HEK293T (cell line): ENCODE results near the gene PPIE.
"Not testable (repeated sequence)": the region's sequence is repeated elsewhere in the genome, so short reads cannot be mapped to it uniquely, and the experiment has no call there.

Source experiments
- CTCF ChIA-PET: fragments of 350-600 bp; formaldehyde crosslinking; extraction: SDS; loops from one replicate; lab custom pipeline; 2021; ENCODE audit warnings: antibody characterized with exemption, inconsistent platforms; lab: Yijun Ruan, JAX
- POLR2A ChIA-PET: fragments of 350-600 bp; formaldehyde crosslinking; extraction: SDS; loops from one replicate; lab custom pipeline; 2020; ENCODE audit warnings: antibody characterized with exemption, inconsistent platforms; lab: Yijun Ruan, JAX
- DNase-seq: peaks from one replicate; pipeline ENCODE4 v3.0.0; 2012; ENCODE audit warnings: mixed read lengths; ENCODE audit errors: extremely low spot score
- ARNT ChIP-seq: fragments of 450-650 bp; IDR thresholded peaks from 2 replicates; pipeline ENCODE4 v1.6.1; 2017; ENCODE audit warnings: mild to moderate bottlenecking
- BHLHE40 ChIP-seq: fragments of 450-650 bp; IDR thresholded peaks from 2 replicates; pipeline ENCODE4 v1.6.1; 2016; ENCODE audit warnings: mild to moderate bottlenecking, moderate library complexity, borderline replicate concordance
- CTBP1 ChIP-seq: fragments of 450-650 bp; IDR thresholded peaks from 2 replicates; pipeline ENCODE4 v1.6.1; 2016; ENCODE audit warnings: borderline replicate concordance
- ELF4 ChIP-seq: fragments of 450-650 bp; IDR thresholded peaks from 2 replicates; pipeline ENCODE4 v1.6.1; 2017; ENCODE audit warnings: antibody characterized with exemption
- FOXA1 ChIP-seq: fragments of 450-650 bp; IDR thresholded peaks from 2 replicates; pipeline ENCODE4 v1.6.1; 2016; ENCODE audit warnings: mild to moderate bottlenecking
- FOXK2 ChIP-seq: fragments of 450-650 bp; IDR thresholded peaks from 2 replicates; pipeline ENCODE4 v1.6.1; 2016; ENCODE audit warnings: mild to moderate bottlenecking
- FOXM1 ChIP-seq: fragments of 450-650 bp; IDR thresholded peaks from 2 replicates; pipeline ENCODE4 v1.6.1; 2017; ENCODE audit warnings: mild to moderate bottlenecking, borderline replicate concordance
- HDGF ChIP-seq: fragments of 450-650 bp; IDR thresholded peaks from 2 replicates; pipeline ENCODE4 v1.6.1; 2017; ENCODE audit warnings: antibody characterized with exemption, borderline replicate concordance
- L3MBTL2 ChIP-seq: fragments of 450-650 bp; conservative IDR thresholded peaks from 2 replicates; pipeline ENCODE4 v1.6.1; 2016; ENCODE audit warnings: mild to moderate bottlenecking
- LEF1 ChIP-seq: fragments of 450-650 bp; IDR thresholded peaks from 2 replicates; pipeline ENCODE4 v1.6.1; 2017; ENCODE audit warnings: mild to moderate bottlenecking, borderline replicate concordance
- NFRKB ChIP-seq: fragments of 450-650 bp; IDR thresholded peaks from 2 replicates; pipeline ENCODE4 v1.6.1; 2016; ENCODE audit warnings: mild to moderate bottlenecking, moderate library complexity
- SP1 ChIP-seq: fragments of 450-650 bp; IDR thresholded peaks from 2 replicates; pipeline ENCODE4 v1.6.1; 2017
- SUZ12 ChIP-seq: fragments of 450-650 bp; IDR thresholded peaks from 2 replicates; pipeline ENCODE4 v1.6.1; 2016; ENCODE audit warnings: mild to moderate bottlenecking
- TARDBP ChIP-seq: fragments of 450-650 bp; IDR thresholded peaks from 2 replicates; pipeline ENCODE4 v1.6.1; 2016
- ZNF384 ChIP-seq: fragments of 450-650 bp; IDR thresholded peaks from 2 replicates; pipeline ENCODE4 v1.6.1; 2016
- TF ChIP-seq, protein P1 (sequence below): fragments of 450-650 bp; IDR thresholded peaks from 2 replicates; pipeline ENCODE4 v1.6.1; 2016

Gene PPIE

DNA sequence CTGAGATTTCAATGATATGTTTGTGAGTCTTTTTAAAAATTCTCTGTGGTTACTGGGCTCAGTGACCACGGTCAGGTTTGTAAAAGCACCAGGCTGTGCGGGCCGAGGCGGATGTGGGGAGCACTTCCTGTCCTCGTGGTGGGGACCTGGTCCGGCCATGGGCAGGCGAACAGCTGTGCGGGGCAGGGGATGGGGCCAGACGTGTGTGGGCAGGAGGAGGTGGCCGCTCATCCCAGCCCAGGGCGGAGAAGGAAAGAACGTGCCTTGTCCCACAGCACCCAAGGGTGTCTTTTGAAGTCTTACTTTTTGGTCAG is 37.7 kb downstream of the PPIE start:
- no peak for TF ChIP-seq L3MBTL2
- no peak for TF ChIP-seq ELF4
- TF ChIP-seq FOXA1: no peak
- TF ChIP-seq SP1: no peak
- TF ChIP-seq FOXK2: no peak
- TF ChIP-seq, protein P1, sequence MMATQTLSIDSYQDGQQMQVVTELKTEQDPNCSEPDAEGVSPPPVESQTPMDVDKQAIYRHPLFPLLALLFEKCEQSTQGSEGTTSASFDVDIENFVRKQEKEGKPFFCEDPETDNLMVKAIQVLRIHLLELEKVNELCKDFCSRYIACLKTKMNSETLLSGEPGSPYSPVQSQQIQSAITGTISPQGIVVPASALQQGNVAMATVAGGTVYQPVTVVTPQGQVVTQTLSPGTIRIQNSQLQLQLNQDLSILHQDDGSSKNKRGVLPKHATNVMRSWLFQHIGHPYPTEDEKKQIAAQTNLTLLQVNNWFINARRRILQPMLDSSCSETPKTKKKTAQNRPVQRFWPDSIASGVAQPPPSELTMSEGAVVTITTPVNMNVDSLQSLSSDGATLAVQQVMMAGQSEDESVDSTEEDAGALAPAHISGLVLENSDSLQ: no peak
- no peak for TF ChIP-seq HDGF
- no peak for TF ChIP-seq ZNF384
- no peak for TF ChIP-seq LEF1
- no peak for TF ChIP-seq CTBP1
- TF ChIP-seq NFRKB: no peak
- TF ChIP-seq FOXM1: no peak
- no peak for TF ChIP-seq SUZ12
- TF ChIP-seq ARNT: no peak
- no peak for TF ChIP-seq TARDBP
- no peak for TF ChIP-seq BHLHE40
- DNase-seq: no peak
- ChIA-PET POLR2A (no interaction called here), CTCF (no interaction called here)

DNA sequence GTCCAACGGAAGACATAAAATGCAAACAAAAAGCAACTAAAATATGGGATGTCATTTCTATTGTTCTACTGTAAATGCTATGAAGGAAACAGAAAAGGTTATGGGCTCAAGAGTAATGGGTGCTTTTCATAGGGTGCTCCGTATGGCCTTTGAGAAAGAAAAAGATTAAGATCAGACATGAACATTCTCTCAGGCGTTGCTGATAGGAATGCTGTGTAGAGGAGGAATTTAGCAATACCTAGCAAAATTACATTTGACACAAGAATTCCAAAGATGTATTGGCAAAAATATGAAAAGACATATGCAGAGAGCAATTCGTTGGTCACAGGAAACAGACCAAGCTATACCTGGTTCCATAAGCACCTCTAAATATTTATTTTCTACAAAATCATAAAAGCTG is 38.2 kb downstream of the PPIE start:
- TF ChIP-seq SUZ12 (no peak), FOXK2 (no peak), LEF1 (no peak), ZNF384 (no peak), L3MBTL2 (no peak), NFRKB (no peak), ELF4 (no peak), SP1 (no peak), TARDBP (no peak), FOXA1 (no peak), HDGF (no peak), CTBP1 (no peak), BHLHE40 (no peak), ARNT (no peak), FOXM1 (no peak)
- TF ChIP-seq, protein P1: no peak
- no peak for DNase-seq
- CTCF ChIA-PET: no interaction called here
- POLR2A ChIA-PET: interaction anchor here (0.9 kb wide), 1 partner anchor 12 kb away, joined by 4 read pairs; the partner anchor contains the start of gene BMP8B

DNA sequence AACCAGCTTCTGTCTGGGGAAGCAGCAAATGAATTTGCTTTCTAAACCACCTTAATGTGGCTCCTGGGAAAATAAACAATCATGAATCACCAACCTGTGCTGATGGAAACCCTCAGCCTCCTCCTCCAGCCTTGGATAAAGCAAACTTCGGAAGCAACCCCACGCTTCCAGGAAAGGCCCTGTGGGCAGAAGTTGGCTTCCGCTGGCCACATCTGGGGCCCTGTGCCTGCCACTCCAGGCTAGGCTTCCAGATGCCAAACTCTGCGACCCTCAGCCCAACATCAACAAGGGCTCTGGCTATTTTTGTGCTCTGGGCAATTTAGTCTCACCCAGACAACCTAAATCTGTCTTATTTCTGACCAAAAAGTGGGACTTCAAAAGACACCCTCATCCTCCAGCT is 38.6 kb downstream of the PPIE start:
- ChIA-PET POLR2A (interaction anchor here (0.9 kb wide), 1 partner anchor 11 kb away, joined by 4 read pairs; the partner anchor contains the start of gene BMP8B), CTCF (no interaction called here)
- no peak for TF ChIP-seq FOXA1
- TF ChIP-seq L3MBTL2: no peak
- no peak for TF ChIP-seq SUZ12
- no peak for TF ChIP-seq SP1
- TF ChIP-seq BHLHE40: no peak
- TF ChIP-seq ELF4: no peak
- TF ChIP-seq LEF1: no peak
- no peak for TF ChIP-seq NFRKB
- TF ChIP-seq FOXM1: no peak
- TF ChIP-seq TARDBP: no peak
- no peak for TF ChIP-seq ARNT
- no peak for TF ChIP-seq FOXK2
- no peak for DNase-seq

DNA sequence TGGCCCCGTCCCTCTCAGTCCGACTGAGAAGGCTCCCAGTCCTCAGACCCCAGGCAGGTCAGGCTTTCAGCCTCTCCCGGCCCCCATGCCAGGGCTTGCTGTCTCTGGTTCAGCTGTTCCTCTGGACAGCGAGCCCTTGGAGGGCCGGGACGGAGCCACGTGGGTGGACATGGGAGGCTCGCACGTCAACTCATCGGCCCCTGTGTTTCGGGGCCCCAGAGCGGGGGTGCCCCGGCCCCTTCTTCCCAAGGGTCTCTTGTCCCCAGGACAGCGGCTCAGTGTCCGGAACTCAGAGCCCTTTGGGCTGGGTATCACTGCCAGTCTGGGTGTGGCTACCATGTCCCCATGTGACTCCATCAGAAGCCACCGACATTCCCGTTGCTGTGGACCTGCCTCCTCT is 39.2 kb downstream of the PPIE start:
- DNase-seq, POLR2A ChIA-PET, CTCF ChIA-PET: not testable (repeated sequence)

DNA sequence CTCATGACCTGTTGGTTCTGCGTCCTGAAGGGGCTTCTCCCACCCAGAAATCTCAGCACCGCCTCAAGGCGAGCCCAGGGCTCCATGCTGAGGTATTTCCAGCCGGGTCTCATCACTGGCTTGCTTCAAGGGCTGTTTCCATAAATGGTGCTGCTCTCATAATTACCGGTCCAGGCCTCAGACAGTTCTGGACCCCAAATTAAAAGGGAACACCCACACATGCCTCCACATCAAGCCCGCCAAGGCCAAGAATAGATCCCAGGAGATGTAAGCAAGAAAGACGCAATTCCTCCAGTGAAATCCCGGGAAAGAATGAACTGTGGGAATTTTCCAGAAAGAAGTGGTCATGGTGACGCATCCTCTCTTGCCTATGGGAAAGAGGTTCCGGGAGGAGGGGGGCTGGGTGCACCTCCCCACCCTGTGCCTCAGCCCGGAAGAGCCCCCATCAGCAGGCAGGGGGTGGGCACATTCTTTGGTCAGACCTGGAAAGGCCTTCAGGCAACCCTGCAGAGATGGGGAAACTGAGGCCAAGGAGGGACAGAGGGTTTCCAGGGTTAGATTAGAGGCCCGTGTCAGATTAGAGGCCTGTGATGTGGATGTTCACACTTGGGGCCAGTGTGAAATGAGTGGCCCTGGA is 39.9 kb downstream of the PPIE start:
- POLR2A ChIA-PET, CTCF ChIA-PET, DNase-seq: not testable (repeated sequence)

DNA sequence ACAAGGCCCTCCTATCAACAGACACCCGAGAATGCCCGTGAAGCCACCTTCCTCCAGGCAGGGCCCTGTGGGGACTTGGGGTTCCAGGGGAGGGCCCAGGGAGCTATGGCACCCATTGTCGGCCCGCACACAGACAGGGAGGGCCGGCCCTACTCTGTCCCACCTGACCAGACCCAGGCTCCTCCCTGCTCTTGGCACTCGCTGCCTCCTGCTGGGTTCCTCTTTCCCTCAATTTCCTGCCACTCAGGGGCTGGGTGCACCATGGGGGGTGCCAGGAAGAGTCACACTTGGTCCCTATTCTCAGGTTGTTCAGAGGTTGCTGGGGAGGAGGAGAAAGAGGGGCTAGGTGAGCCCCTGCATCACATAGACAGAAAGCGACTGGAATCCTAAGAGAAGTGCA is 40.5 kb downstream of the PPIE start:
- ChIA-PET CTCF (no interaction called here), POLR2A (interaction anchor here (1.1 kb wide), 1 partner anchor 9 kb away, joined by 3 read pairs; the partner anchor contains the start of gene BMP8B)
- no peak for DNase-seq
- TF ChIP-seq SUZ12 (no peak), BHLHE40 (no peak), NFRKB (no peak)

DNA sequence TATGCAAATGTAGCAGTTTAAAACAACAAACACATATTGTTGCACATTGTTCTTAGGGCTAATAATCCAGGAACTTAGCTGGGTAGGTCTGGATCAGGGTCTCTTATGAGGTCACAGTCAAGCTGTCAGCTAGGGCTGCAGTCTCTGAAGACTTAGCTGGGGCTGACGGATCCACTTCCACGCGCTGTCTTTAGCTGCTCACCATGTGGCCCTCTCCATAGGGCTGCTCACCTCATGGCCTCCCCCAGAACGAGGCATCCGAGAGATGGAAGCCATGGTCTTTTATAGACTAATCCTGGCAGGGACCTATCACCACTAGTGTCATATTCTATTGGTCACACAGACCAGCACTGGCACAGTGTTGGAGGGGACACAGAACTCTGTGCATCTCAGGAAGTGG is 41.1 kb downstream of the PPIE start:
- POLR2A ChIA-PET: interaction anchor here (1.1 kb wide), 1 partner anchor 9 kb away, joined by 3 read pairs; the partner anchor contains the start of gene BMP8B
- CTCF ChIA-PET: interaction anchor here (0.6 kb wide), 1 partner anchor 60 kb away, joined by 10 read pairs; no protein-coding TSS in a partner anchor
- no peak for TF ChIP-seq L3MBTL2
- TF ChIP-seq CTBP1: no peak
- TF ChIP-seq FOXM1: no peak
- no peak for TF ChIP-seq FOXK2
- no peak for TF ChIP-seq TARDBP
- no peak for TF ChIP-seq NFRKB
- TF ChIP-seq ZNF384: no peak
- no peak for TF ChIP-seq SP1
- no peak for DNase-seq
